Measurements from ENCODE around the gene NAV2. TPM values are rescaled to one million over a fixed set of nuclear protein-coding genes. Genes with fewer than 3 reads are reported as not detected.

The NAV2 gene
- polyA plus RNA-seq, 1 experiment = 5.1 TPM

DNA sequence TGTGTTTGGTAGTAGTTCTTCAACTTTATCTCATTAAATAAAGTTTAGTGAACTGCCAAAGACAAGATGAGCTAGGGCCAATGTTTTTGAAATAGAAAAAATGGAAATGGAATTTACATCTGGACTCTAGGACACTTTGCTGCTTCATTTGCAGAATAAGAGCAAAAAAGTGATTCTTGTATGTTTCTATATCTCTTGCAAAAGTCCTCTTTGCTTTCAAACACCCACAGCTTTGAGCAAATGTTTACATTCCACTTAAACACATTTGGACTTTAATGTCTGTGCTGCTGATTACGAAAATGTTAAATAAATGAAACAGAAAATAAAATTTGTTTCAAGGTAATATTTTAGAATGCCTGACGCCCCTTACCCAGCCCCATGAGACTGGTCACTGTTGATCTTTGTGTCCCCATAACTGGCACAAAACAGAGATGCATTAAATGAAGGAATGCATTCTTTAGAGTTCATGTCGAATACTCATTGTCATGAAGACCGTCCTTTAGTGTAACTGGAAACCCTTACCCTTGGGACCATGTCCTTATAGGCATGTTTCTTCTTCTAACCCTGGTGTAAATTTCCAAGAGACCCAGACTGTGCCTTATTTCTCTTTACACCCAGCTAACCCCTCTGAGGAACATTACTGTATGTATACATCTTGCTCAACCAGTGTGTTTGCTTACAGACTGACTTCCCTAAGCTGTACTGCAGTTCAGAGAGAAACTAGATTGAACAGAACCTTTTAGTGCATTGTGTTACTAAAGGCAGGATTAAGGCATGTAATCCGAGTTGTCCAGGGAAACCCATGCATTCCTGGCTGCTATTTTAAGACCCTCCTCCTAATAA, 199.7 kb downstream of the NAV2 start:
- H3K27ac ChIP-seq (ENCODE audit: low read depth, low read length) = peak overlapping the region; percentile 31
- H3K4me3 ChIP-seq (ENCODE audit: low read depth, low read length) = no peak overlapping the region
- POLR2A ChIA-PET = interaction anchor here (0.5 to 0.6 kb wide), 2 partner anchors 215 to 656 kb away, joined by 3 to 4 read pairs; no protein-coding TSS in a partner anchor
- no peaks in the 10 kb centered on the region for H3K9me3 ChIP-seq (ENCODE audit: control insufficient read depth, insufficient read depth, low read length)
- no peak for DNase-seq (ENCODE audit: low read depth, low spot score)
- TF ChIP-seq, protein P1, sequence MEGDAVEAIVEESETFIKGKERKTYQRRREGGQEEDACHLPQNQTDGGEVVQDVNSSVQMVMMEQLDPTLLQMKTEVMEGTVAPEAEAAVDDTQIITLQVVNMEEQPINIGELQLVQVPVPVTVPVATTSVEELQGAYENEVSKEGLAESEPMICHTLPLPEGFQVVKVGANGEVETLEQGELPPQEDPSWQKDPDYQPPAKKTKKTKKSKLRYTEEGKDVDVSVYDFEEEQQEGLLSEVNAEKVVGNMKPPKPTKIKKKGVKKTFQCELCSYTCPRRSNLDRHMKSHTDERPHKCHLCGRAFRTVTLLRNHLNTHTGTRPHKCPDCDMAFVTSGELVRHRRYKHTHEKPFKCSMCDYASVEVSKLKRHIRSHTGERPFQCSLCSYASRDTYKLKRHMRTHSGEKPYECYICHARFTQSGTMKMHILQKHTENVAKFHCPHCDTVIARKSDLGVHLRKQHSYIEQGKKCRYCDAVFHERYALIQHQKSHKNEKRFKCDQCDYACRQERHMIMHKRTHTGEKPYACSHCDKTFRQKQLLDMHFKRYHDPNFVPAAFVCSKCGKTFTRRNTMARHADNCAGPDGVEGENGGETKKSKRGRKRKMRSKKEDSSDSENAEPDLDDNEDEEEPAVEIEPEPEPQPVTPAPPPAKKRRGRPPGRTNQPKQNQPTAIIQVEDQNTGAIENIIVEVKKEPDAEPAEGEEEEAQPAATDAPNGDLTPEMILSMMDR (IDR thresholded peaks at IDR 0.05; ENCODE audit: low read depth, low read length) = no peak
- H3K27me3 ChIP-seq (ENCODE audit: control insufficient read depth, insufficient read depth, low read length) = no peaks in the 10 kb centered on the region
- CTCF ChIA-PET = interaction anchor here (0.9 to 3.6 kb wide), 6 partner anchors 8 to 355 kb away, joined by 3 to 21 read pairs (median 6); no protein-coding TSS in a partner anchor

DNA sequence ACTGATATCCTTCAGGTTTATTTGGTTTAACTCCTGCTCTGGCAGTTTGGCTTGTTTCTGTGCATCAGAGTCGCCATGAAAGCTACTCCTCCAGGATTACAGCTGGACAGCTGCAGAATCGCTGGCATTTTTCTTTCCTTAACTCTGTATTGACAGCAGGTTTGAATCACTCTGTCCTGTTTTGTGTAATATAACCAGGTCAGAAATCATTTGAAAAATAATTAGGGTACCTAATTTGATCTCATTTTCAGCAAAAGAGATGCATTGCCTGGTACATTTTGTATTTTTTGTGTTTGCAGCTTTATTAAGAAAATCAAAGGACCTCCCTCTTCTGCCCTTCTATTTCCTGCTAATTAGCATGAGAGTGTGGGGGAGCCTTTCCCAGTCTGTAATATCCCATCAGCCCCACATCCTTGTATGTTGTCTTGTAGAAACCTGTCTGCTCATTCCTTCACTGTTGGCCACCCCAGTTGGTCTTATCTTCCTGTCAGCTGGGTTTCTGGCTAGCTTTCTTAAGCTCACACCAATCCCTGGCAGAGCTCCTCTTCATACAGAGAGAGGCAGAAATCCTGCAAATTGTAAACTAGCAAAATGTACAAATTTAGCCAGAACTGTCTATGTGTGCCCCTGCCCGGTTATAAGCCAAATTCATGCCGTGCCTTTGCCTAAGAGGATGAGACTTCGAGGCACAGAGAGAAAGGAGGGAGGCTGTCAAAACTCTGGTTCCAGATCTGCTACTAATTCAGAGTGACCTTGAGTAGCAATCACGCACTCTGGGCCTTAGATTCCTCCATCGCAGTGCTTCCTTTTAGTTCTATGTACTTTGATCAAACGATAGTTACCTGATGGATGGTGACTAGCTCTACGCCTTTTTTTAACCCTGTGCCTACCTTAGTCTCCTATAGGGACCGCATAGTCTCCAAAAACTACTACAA, 200.6 kb downstream of the NAV2 start:
- DNase-seq (ENCODE audit: low read depth, low spot score) = no peak
- Histone ChIP-seq H3K27ac (ENCODE audit: low read depth, low read length) (peak overlapping the region; percentile 31), H3K4me3 (ENCODE audit: low read depth, low read length) (no peak overlapping the region), H3K9me3 (ENCODE audit: control insufficient read depth, insufficient read depth, low read length) (no peaks in the 10 kb centered on the region), H3K27me3 (ENCODE audit: control insufficient read depth, insufficient read depth, low read length) (no peaks in the 10 kb centered on the region)
- TF ChIP-seq, protein P1 (IDR thresholded peaks at IDR 0.05; ENCODE audit: low read depth, low read length) = no peak
- ChIA-PET POLR2A (interaction anchor here (0.6 kb wide), 1 partner anchor 657 kb away, joined by 4 read pairs; no protein-coding TSS in a partner anchor), CTCF (interaction anchor here (0.9 to 3.6 kb wide), 5 partner anchors 9 to 356 kb away, joined by 3 to 21 read pairs (median 8); no protein-coding TSS in a partner anchor)

DNA sequence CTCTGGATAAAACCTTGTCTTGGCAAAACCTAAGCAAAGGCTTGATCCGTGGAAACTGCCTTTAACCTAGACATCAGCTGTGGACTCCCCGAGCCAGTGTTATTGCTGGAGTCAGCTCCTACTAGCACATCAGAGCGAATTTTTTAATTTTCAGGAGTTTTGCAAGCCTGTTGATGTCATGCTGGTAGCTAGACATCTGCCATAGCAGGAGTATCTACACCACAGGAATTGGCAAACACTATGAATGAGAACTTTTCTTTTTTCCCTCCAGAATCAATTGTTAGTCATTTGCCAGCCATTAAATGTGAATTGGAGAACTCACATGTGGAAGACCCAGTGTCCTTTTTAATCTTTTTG, 201.2 kb downstream of the NAV2 start:
- Histone ChIP-seq H3K27me3 (ENCODE audit: control insufficient read depth, insufficient read depth, low read length) (no peaks in the 10 kb centered on the region), H3K4me3 (ENCODE audit: low read depth, low read length) (no peak overlapping the region), H3K27ac (ENCODE audit: low read depth, low read length) (no peak overlapping the region), H3K9me3 (ENCODE audit: control insufficient read depth, insufficient read depth, low read length) (no peaks in the 10 kb centered on the region)
- DNase-seq (ENCODE audit: low read depth, low spot score) = no peak
- TF ChIP-seq, protein P1 (IDR thresholded peaks at IDR 0.05; ENCODE audit: low read depth, low read length) = no peak
- ChIA-PET CTCF (interaction anchor here (1.0 to 3.6 kb wide), 5 partner anchors 10 to 351 kb away, joined by 4 to 21 read pairs (median 8); no protein-coding TSS in a partner anchor), POLR2A (no interaction called here)

DNA sequence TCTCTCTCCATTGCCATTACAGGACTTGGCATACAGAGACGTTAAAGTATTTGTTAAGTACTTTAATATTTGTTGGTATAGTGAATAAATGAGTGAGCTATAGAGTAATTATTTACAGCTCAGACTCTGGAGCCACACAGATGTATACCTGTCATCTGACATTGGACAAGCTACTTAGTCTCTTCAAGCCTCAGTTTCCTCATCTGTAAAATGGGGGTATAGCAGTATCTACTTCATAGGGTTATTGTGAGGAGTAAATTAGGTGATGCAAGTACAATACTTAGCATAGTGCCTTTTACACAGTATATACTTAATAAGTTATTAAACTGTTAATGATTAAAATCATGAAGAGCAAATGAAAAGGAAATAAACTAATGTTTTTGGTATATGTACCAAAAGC, 203.2 kb downstream of the NAV2 start:
- Histone ChIP-seq H3K27ac (ENCODE audit: low read depth, low read length) (no peak overlapping the region), H3K4me3 (ENCODE audit: low read depth, low read length) (no peak overlapping the region), H3K27me3 (ENCODE audit: control insufficient read depth, insufficient read depth, low read length) (no peaks in the 10 kb centered on the region), H3K9me3 (ENCODE audit: control insufficient read depth, insufficient read depth, low read length) (no peaks in the 10 kb centered on the region)
- DNase-seq (ENCODE audit: low read depth, low spot score) = no peak
- TF ChIP-seq, protein P1 (IDR thresholded peaks at IDR 0.05; ENCODE audit: low read depth, low read length) = no peak
- ChIA-PET POLR2A (no interaction called here), CTCF (interaction anchor here (0.7 to 4.3 kb wide), 4 partner anchors 12 to 656 kb away, joined by 3 to 37 read pairs (median 4); no protein-coding TSS in a partner anchor)
